GM19467 (cell line): ENCODE measurements around the gene COX7B2.

Experiments
- ATAC-seq: cut with Tn5 transposase; IDR thresholded peaks from one replicate; pipeline ENCODE4 v1.9.1; 2021; ENCODE audit warnings: mild to moderate bottlenecking, moderate library complexity; ENCODE audit not compliant: unreplicated experiment

COX7B2 gene

GRCh38 chr4:46730075-46730474, 179.0 kb downstream of the COX7B2 start:
- no peak for ATAC-seq

- no peak for ATAC-seq
Measured at GRCh38 chr4:46720055-46720454, 189.0 kb downstream of the COX7B2 start.

- no peak for ATAC-seq
Measured at GRCh38 chr4:46717950-46718349, 191.1 kb downstream of the COX7B2 start.

- no peak for ATAC-seq
Measured at GRCh38 chr4:46715468-46715867, 193.6 kb downstream of the COX7B2 start.

- ATAC-seq, result no peak
Measured at GRCh38 chr4:46698891-46699290, 210.2 kb downstream of the COX7B2 start.
